Measurements from ENCODE around the gene GRM7. TPM values are rescaled to one million over a fixed set of nuclear protein-coding genes. Genes with fewer than 3 reads are reported as not detected.
A peak's percentile ranks its signal among the peaks of the same experiment; 100 is the strongest.

GRM7 gene
- polyA plus RNA-seq, 4 donors: 1.9 to 2.2 (median 2.2) TPM

DNA sequence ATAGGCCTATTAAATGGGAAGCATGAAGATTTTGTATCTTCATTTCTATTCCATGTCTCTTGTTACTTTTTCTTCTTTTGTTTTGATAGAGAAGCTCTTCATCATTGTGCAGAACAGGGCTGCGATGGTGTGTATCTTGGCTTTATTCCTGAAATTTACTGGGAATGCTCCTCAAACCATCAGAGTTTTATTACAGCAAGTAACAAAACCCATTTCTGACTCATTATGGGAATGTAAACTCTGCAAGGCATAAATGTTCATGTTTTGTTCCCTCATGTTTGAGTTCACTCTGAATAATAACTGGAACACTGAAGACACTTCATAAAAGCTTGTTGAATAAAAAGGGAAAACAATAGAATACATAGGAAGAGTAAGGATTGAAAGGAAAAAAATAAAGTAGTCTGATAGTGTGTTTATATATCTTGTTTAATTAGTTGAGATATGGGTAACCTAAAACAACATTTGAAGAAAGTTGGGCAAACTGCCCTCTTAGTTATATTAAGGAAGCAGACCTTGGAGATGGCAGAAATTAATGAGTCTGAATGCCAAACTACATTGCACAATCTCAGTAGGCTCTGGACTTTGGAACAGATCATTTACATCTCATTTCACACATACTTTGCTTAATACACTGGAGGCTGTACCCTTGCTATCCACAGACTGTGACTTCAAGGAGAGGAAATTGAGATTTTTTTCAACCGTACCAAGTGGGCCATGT is 521.5 kb downstream of the GRM7 start:
- DNase-seq (ENCODE audit: low read depth in 4 of 4, low spot score in 3 of 4): peak in 1 of 4 donors; percentile 16

- no peak for DNase-seq (ENCODE audit: low read depth in 4 of 4, low spot score in 3 of 4)
Observed at GRCh38 chr3:7385635-7386034, 524.7 kb downstream of the GRM7 start.

GRCh38 chr3:7388026-7388425 is 527.1 kb downstream of the GRM7 start:
- no peak for DNase-seq (ENCODE audit: low read depth in 4 of 4, low spot score in 3 of 4)

DNA sequence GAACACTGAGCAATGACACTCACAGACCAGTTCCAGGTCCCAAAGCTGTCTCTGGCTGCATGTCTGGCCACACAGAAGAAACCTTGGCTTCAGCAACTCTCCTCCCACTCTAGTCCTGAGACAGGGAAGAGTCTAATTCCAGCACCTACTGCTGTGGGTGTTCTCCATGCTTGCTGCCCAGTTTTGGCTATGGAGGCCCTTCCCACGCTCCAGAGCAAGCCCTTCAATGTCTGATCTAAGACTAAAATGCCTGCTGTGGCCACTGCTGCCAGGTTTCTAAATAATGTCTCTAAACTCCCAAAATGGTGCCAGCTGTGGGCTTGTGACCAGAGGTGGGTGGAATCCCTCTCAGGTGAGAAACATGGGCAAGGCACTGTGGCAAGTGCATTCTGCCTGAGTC is 531.3 kb downstream of the GRM7 start:
- DNase-seq (ENCODE audit: low read depth in 4 of 4, low spot score in 3 of 4): no peak

GRCh38 chr3:7393944-7394605 is 533.2 kb downstream of the GRM7 start:
- DNase-seq (ENCODE audit: low read depth in 4 of 4, low spot score in 3 of 4): no peak

DNA sequence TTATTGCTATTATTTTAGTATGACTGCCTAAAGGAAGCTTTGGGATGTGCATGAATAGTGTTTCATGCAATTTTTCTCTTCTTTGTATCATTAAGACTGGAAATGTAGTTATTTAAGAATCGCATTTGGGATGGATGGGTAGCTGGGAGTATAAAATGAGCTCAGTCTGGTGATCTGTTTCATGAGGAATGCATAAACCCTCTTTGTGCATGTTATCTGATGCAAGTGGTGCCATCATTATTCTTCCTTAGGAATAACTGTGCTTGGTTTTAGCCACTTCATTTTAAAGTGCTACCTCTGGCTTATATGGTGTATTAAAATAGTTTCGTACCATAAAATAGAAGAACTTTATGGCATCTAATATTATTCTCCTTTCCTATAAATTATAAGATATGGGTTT is 535.6 kb downstream of the GRM7 start:
- no peak for DNase-seq (ENCODE audit: low read depth in 4 of 4, low spot score in 3 of 4)

DNA sequence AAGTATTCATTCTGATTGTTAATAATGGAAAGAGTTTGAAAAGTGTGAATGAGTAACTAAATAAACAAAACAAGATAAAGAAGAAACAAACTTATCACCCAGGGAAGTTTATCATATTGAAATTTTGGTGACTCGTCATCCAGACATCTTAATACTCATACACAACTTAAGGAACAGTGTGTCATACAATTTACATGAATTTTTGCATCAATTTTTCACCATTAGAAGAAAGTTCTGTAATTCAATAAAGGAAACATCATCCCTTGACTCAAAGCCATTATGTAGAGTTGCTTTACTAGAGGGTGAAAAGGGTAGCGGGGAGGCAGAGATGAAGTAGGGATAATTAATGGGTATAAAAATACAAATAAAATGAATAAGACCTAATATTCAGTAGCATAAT is 536.2 kb downstream of the GRM7 start:
- no peak for DNase-seq (ENCODE audit: low read depth in 4 of 4, low spot score in 3 of 4)

- no peak for DNase-seq (ENCODE audit: low read depth in 4 of 4, low spot score in 3 of 4)
Observed at GRCh38 chr3:7400360-7400759, 539.4 kb downstream of the GRM7 start.

DNA sequence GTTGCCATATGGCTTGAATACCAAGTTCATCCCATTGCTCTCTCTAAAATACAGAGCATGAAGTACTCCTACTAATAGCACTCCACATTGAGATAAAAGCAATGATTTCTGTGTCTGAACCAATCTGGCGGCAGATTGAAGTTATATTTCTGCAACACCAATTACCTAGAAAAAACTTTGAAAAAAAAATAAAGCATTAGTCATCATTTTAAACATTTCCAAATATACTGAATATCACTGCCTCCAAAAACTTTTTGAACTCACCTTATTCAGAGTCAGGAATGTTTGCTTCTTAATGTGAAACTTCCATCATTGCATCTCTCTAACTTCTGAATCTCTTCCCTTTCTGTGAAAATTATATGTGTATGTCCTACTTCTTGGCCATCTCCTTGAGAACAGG is 540.5 kb downstream of the GRM7 start:
- no peak for DNase-seq (ENCODE audit: low read depth in 4 of 4, low spot score in 3 of 4)

DNA sequence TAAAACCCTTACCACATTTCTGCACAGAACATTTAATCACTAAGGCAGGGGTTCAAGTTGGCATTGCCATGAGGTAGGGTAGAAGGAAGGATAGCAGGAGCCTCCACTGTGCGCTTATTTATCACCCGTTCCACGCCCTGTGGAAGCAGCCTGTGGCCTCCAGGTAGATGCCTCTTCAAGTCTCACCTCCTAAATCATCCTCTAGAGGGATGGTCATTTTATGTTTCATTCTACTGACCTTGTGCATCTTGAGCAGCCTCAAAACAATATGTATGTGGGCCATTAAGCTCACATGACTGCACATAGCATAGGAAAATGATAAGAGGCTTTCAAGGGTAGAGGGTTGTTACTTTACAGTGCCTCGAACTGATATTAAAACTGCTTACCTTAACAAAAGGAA is 546.2 kb downstream of the GRM7 start:
- no peak for DNase-seq (ENCODE audit: low read depth in 4 of 4, low spot score in 3 of 4)

GRCh38 chr3:7410782-7411181 is 549.9 kb downstream of the GRM7 start:
- no peak for DNase-seq (ENCODE audit: low read depth in 4 of 4, low spot score in 3 of 4)

DNA sequence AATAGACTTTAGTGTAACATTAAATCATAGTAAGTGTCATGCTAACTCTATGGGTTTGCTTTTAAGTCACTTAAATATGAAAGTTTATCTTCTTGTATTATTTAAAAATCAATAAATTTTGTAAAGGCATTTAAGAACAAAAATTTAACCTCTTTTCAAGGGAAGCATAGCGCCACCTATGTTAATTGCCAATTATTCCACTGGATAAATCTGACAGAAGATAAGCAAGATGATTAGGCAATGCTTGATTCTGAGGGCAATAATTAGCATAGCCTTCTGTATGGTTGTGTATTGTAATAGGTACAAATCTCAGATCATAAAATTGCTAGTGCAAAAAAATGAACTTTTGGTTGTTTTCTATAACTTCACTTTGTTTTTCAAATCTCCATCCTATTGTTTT is 560.1 kb downstream of the GRM7 start:
- no peak for DNase-seq (ENCODE audit: low read depth in 4 of 4, low spot score in 3 of 4)

GRCh38 chr3:7423036-7423435 is 562.1 kb downstream of the GRM7 start:
- no peak for DNase-seq (ENCODE audit: low read depth in 4 of 4, low spot score in 3 of 4)

DNA sequence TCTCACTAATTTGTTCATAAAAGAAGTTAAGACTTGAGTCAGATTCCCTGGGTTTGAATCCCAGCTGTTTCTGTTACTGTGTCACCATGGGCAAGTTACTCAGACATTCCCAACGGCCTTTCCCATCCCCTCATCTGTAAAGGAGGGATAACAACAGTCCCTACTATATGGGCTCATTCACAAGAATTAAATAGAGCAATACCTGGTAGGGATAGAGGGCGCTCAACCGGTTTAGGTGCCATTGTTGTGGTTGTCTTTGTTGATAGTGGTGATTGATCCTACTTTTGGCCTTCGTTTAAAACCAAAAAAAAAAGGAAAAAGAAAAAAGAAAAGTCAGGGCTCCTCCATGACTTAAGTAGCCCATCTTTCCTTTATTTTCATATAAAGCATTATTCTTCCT is 563.1 kb downstream of the GRM7 start:
- DNase-seq (ENCODE audit: low read depth in 4 of 4, low spot score in 3 of 4): no peak

- no peak for DNase-seq (ENCODE audit: low read depth in 4 of 4, low spot score in 3 of 4)
Observed at GRCh38 chr3:7428206-7428718, 567.3 kb downstream of the GRM7 start.

- no peak for DNase-seq (ENCODE audit: low read depth in 4 of 4, low spot score in 3 of 4)
Observed at GRCh38 chr3:7432610-7433009, 571.7 kb downstream of the GRM7 start.

GRCh38 chr3:7433073-7433472 is 572.2 kb downstream of the GRM7 start:
- DNase-seq (ENCODE audit: low read depth in 4 of 4, low spot score in 3 of 4): no peak

- DNase-seq (ENCODE audit: low read depth in 4 of 4, low spot score in 3 of 4): no peak
Observed at GRCh38 chr3:7436542-7436941, 575.6 kb downstream of the GRM7 start.

DNA sequence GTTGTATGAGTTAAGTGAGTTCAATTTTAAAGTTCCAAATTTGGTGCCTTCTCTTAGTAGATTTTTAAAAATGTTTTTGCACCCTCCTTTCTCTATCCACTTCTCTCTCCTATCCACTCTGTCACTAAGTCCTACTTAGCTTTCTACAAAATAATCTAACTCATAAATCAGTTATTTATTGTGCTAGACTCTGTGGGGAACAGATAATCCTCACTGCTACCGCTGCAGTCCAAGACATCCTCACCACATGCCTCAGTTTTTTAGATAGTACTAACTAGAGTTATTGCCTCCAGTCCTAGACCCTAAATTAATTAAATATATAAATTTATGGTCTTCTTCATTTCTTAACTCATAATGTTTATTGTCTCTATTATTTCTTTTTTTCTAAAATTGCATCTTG is 576.3 kb downstream of the GRM7 start:
- no peak for DNase-seq (ENCODE audit: low read depth in 4 of 4, low spot score in 3 of 4)

- no peak for DNase-seq (ENCODE audit: low read depth in 4 of 4, low spot score in 3 of 4)
Observed at GRCh38 chr3:7439101-7439680, 578.3 kb downstream of the GRM7 start.

GRCh38 chr3:7444886-7445285 is 584.0 kb downstream of the GRM7 start:
- no peak for DNase-seq (ENCODE audit: low read depth in 4 of 4, low spot score in 3 of 4)

- no peak for DNase-seq (ENCODE audit: low read depth in 4 of 4, low spot score in 3 of 4)
Observed at GRCh38 chr3:7445331-7445730, 584.4 kb downstream of the GRM7 start.

All from left renal pelvis (tissue), 4 donors.